OCI-LY7 (cell line): ENCODE measurements around the gene VWF. TPM values are rescaled to one million over a fixed set of nuclear protein-coding genes. Genes with fewer than 3 reads are reported as not detected.
A peak's percentile ranks its signal among the peaks of the same experiment; 100 is the strongest.

Experiments
- BruUV-seq: library from RNA; stranded (reverse); fragments of 400-500 nt; replicated peaks from 2 replicates; lab custom pipeline; 2021; lab: Mats Ljungman, UMichigan
- CTCF ChIA-PET: fragments of 300-600 bp; sonication (Branson Sonifier 250); formaldehyde crosslinking; loops from one replicate; lab custom pipeline; 2022; ENCODE audit warnings: antibody characterized with exemption; ENCODE audit not compliant: unreplicated experiment; lab: Charles Lee
- POLR2A ChIA-PET: fragments of 300-600 bp; sonication (Branson Sonifier 250); formaldehyde crosslinking; loops from one replicate; lab custom pipeline; 2022; ENCODE audit warnings: antibody characterized with exemption; lab: Charles Lee
- DNase-seq: peaks from one replicate; pipeline ENCODE4 v3.0.0-alpha.2; 2015; ENCODE audit warnings: low spot score
- H2AFZ ChIP-seq: fragments of 200-600 bp; sonication (generic), shearing (Covaris generic); 2 replicates; pipeline ENCODE4 v1.6.1; 2014; ENCODE audit warnings: mild to moderate bottlenecking, antibody characterized with exemption, low read length, moderate library complexity
- H3K27ac ChIP-seq: fragments of 200-600 bp; sonication (generic); 2 replicates; pipeline ENCODE4 v1.5.1; 2014; ENCODE audit warnings: mixed run types, low read depth, mild to moderate bottlenecking, moderate library complexity, low read length, inconsistent platforms; ENCODE audit not compliant: poor library complexity, severe bottlenecking
- H3K36me3 ChIP-seq: fragments of 200-600 bp; sonication (generic); 2 replicates; pipeline ENCODE4 v1.6.1; 2014; ENCODE audit warnings: mild to moderate bottlenecking, antibody characterized with exemption, low read length, moderate library complexity, mixed read lengths; ENCODE audit not compliant: insufficient read depth
- H3K4me1 ChIP-seq: fragments of 200-600 bp; sonication (generic); 2 replicates; pipeline ENCODE4 v1.5.1; 2014; ENCODE audit warnings: mild to moderate bottlenecking, low read length; ENCODE audit not compliant: insufficient read depth, poor library complexity, severe bottlenecking
- H3K4me2 ChIP-seq: fragments of 200-600 bp; sonication (generic); 2 replicates; pipeline ENCODE4 v1.6.1; 2014; ENCODE audit warnings: mild to moderate bottlenecking, low read length
- H3K4me3 ChIP-seq: fragments of 200-600 bp; sonication (generic); 2 replicates; pipeline ENCODE4 v1.5.1; 2014; ENCODE audit warnings: mild to moderate bottlenecking, low read depth, low read length; ENCODE audit not compliant: poor library complexity, severe bottlenecking
- H3K79me2 ChIP-seq: fragments of 200-600 bp; sonication (generic); 2 replicates; pipeline ENCODE4 v1.6.1; 2016; ENCODE audit warnings: low read depth, mild to moderate bottlenecking, low read length, moderate library complexity, mixed read lengths; ENCODE audit not compliant: insufficient read depth
- H3K9me2 ChIP-seq: fragments of 200-600 bp; sonication (generic); 2 replicates; pipeline ENCODE4 v1.6.1; 2016; ENCODE audit warnings: mild to moderate bottlenecking, low read length, mixed read lengths; ENCODE audit not compliant: insufficient read depth
- H3K9me3 ChIP-seq: fragments of 200-600 bp; sonication (generic); 2 replicates; pipeline ENCODE4 v1.6.1; 2014; ENCODE audit warnings: mild to moderate bottlenecking, mixed run types, low read length, mixed read lengths
- H4K20me1 ChIP-seq: fragments of 200-600 bp; sonication (generic); 2 replicates; pipeline ENCODE4 v1.6.1; 2014; ENCODE audit warnings: mild to moderate bottlenecking, antibody characterized with exemption, low read length, moderate library complexity, mixed read lengths; ENCODE audit not compliant: insufficient read depth
- EZH2phosphoT487 ChIP-seq: fragments of 200-600 bp; sonication (generic); IDR thresholded peaks from 2 replicates; pipeline ENCODE4 v1.6.1; 2018; ENCODE audit warnings: low read depth, borderline replicate concordance, mild to moderate bottlenecking, mixed run types, antibody characterized with exemption, low read length, moderate library complexity, mixed read lengths
- intact Hi-C: fragments of 100-400 bp; cut with micrococcal nuclease; formaldehyde crosslinking; loops from one replicate; pipeline ENCODE4 v1.10.0; 2022; ENCODE audit not compliant: unreplicated experiment
- total RNA-seq, 2 experiments: library from RNA; depleted of rRNA in 1 of 2; stranded (reverse); fragments of >200 nt in 1 of 2; shearing (Covaris generic) in 1 of 2; gene quantifications; 2 replicates each; pipeline ENCODE4 v1.2.3, GENCODE V29; 2014 to 2022
- TF ChIP-seq, protein P1 (sequence below): fragments of 200-600 bp; sonication (generic); conservative IDR thresholded peaks from 2 replicates; pipeline ENCODE4 v1.5.1; 2014; ENCODE audit warnings: mild to moderate bottlenecking, antibody characterized with exemption, low read length, moderate library complexity, mixed read lengths

The VWF gene
- total RNA-seq, 2 experiments from 2014 or later, result 0.32 TPM; not detected in 1

DNA sequence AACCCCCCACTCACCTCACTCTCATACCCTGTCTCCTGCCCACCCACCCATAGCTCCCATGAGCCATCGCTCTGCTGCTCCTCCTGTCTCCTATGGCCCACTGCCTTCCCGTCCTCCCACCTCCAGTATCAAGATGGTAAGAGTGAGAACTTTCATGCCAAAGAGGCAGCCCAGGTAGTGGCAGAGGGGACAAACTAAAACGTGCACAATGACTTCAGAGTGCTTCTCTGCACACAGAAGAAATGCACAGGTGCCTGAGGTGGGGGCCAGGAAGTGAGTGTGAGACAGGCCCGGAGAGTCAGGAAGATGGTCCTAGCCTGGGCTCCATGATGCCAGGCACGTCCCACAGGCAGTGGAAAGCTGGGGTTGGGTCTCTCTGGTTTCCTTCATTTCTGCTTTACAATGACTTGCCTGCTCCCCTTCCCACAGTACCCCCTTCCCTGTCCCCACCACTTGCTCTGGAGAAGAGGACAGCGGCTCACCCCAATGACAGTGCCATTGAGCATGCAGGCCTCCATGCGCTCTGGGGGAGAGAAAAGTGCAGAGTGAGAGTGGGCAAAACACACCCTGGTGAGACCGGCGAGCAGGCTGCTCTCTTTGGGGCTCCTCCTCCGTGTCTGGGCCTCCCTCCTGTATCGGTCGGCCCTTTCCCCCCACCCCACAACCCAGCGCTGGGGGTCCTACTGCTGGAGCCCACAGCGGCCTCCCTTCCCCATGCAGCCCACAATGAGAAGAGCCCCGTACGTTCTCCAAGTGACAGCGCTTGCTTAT is 156.6 kb downstream of the VWF start:
- Histone ChIP-seq H3K79me2 (no peaks in the 10 kb centered on the region), H3K27ac (no peak overlapping the region), H3K36me3 (no peaks in the 10 kb centered on the region), H3K4me1 (no peaks in the 10 kb centered on the region), H3K4me2 (no peak overlapping the region), H3K9me3 (no peaks in the 10 kb centered on the region), H4K20me1 (no peaks in the 10 kb centered on the region), H3K4me3 (no peak overlapping the region), H3K9me2 (no peaks in the 10 kb centered on the region), H2AFZ (no peak overlapping the region)
- ChIA-PET POLR2A (no interaction called here), CTCF (no interaction called here)
- TF ChIP-seq EZH2phosphoT487, result no peak
- TF ChIP-seq, protein P1, sequence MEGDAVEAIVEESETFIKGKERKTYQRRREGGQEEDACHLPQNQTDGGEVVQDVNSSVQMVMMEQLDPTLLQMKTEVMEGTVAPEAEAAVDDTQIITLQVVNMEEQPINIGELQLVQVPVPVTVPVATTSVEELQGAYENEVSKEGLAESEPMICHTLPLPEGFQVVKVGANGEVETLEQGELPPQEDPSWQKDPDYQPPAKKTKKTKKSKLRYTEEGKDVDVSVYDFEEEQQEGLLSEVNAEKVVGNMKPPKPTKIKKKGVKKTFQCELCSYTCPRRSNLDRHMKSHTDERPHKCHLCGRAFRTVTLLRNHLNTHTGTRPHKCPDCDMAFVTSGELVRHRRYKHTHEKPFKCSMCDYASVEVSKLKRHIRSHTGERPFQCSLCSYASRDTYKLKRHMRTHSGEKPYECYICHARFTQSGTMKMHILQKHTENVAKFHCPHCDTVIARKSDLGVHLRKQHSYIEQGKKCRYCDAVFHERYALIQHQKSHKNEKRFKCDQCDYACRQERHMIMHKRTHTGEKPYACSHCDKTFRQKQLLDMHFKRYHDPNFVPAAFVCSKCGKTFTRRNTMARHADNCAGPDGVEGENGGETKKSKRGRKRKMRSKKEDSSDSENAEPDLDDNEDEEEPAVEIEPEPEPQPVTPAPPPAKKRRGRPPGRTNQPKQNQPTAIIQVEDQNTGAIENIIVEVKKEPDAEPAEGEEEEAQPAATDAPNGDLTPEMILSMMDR, result no peak
- no peak for DNase-seq
- no TSS peak for BruUV-seq
- intact Hi-C loops, result loop anchor here (5.0 kb wide), 1 partner anchor 74 kb away; no protein-coding TSS in a partner anchor

DNA sequence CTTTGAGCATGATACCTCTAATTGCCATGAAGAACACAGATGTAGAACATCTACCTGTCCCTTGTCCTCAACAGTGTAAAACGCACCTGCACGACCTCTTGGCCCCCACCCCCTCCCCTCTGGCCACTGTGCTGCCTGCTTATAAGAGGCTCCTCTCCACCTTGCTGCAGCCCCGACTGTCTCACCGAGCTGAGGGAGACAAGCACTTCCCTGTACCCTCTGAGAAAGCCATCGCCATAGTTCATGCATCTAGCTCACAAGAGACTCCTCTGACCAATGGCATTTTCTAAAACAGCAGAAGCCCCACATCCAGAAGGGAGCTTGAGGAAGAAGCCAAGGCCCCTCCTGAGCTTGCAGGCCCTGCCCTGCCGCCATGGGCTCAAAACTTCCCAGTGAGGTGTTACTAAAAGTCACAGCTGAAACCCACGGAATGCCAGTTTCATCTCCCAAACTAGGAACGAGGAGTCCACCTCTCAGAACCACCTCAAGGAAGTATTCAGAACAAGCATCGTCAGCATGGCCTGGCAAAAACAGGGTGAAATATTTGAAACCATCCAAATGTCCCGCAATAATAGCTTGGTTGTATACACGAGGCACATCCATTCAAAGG is 157.9 kb downstream of the VWF start:
- no peak overlapping the region for H3K4me2 ChIP-seq
- H3K79me2 ChIP-seq, result no peaks in the 10 kb centered on the region
- no TSS peak for BruUV-seq
- no peak overlapping the region for H3K27ac ChIP-seq
- no peak for TF ChIP-seq EZH2phosphoT487
- TF ChIP-seq, protein P1, result no peak
- POLR2A ChIA-PET, result no interaction called here
- intact Hi-C loops, result loop anchor here (1.0 to 5.0 kb wide), 2 partner anchors 22 to 76 kb away; no protein-coding TSS in a partner anchor
- no peaks in the 10 kb centered on the region for H3K36me3 ChIP-seq
- H3K9me3 ChIP-seq, result no peaks in the 10 kb centered on the region
- H3K4me3 ChIP-seq, result no peak overlapping the region
- no peaks in the 10 kb centered on the region for H3K9me2 ChIP-seq
- CTCF ChIA-PET, result no interaction called here
- no peaks in the 10 kb centered on the region for H3K4me1 ChIP-seq
- H2AFZ ChIP-seq, result peak overlapping the region; percentile 53; the same call in 1 of the 2 replicates
- no peaks in the 10 kb centered on the region for H4K20me1 ChIP-seq
- DNase-seq, result no peak
